CD4-positive, alpha-beta memory T cell (primary cell): Measurements from ENCODE around the gene HAX1. TPM values are rescaled to one million over a fixed set of nuclear protein-coding genes. Genes with fewer than 3 reads are reported as not detected.
"Not testable (repeated sequence)": the region's sequence is repeated elsewhere in the genome, so short reads cannot be mapped to it uniquely, and the experiment has no call there.

Experiments used
- CTCF ChIA-PET: fragments of 350-600 bp; sonication (Branson Sonifier 250); formaldehyde crosslinking; loops from one replicate; lab custom pipeline; 2021; ENCODE audit warnings: inconsistent platforms; ENCODE audit not compliant: partially characterized antibody; lab: Charles Lee
- POLR2A ChIA-PET: fragments of 350-600 bp; sonication (Branson Sonifier 250); formaldehyde crosslinking; loops from one replicate; lab custom pipeline; 2021; ENCODE audit not compliant: partially characterized antibody; lab: Charles Lee
- DNase-seq, 5 donors: peaks; one replicate each; pipeline versions ENCODE4 v3.0.0 to v3.0.0-alpha.2; 2020 to 2022; ENCODE audit warnings: mixed read lengths in 1 of 5
- H3K27ac ChIP-seq: one replicate; pipeline ENCODE4 v1.7.0; 2013; ENCODE audit warnings: low read depth, low read length
- H3K27me3 ChIP-seq: 2 replicates; pipeline ENCODE4 v1.7.0; 2013; ENCODE audit warnings: mild to moderate bottlenecking, low read length, moderate library complexity; ENCODE audit not compliant: insufficient read depth
- H3K36me3 ChIP-seq: 2 replicates; pipeline ENCODE4 v1.7.0; 2013; ENCODE audit warnings: mild to moderate bottlenecking, low read length, moderate library complexity; ENCODE audit not compliant: insufficient read depth
- H3K4me1 ChIP-seq: 2 replicates; pipeline ENCODE4 v1.7.0; 2013; ENCODE audit warnings: mild to moderate bottlenecking, low read length, moderate library complexity; ENCODE audit not compliant: insufficient read depth
- H3K4me3 ChIP-seq, 2 donors: one replicate each; pipeline ENCODE4 v1.7.0; 2013; ENCODE audit warnings: low read length in 2 of 2, mild to moderate bottlenecking in 1 of 2
- H3K9me3 ChIP-seq, 2 donors: one replicate each; pipeline ENCODE4 v1.7.0; 2013; ENCODE audit warnings: low read length in 2 of 2, control low read depth in 1 of 2; ENCODE audit not compliant: control insufficient read depth in 1 of 2
- H3K27ac Mint-ChIP-seq, 7 donors: one replicate each; pipeline ENCODE4 v1.8.0; 2020 to 2021; ENCODE audit warnings: mixed read lengths in 7 of 7, mild to moderate bottlenecking in 6 of 7, inconsistent platforms in 3 of 7, moderate library complexity in 3 of 7
- H3K27me3 Mint-ChIP-seq, 2 donors: one replicate each; pipeline ENCODE4 v1.8.0; 2020 to 2021; ENCODE audit warnings: mixed read lengths in 2 of 2
- H3K36me3 Mint-ChIP-seq, 2 donors: one replicate each; pipeline ENCODE4 v1.8.0; 2020 to 2021; ENCODE audit warnings: mixed read lengths in 2 of 2, inconsistent platforms in 1 of 2, mild to moderate bottlenecking in 1 of 2
- H3K4me1 Mint-ChIP-seq, 4 donors: one replicate each; pipeline ENCODE4 v1.8.0; 2020 to 2021; ENCODE audit warnings: mixed read lengths in 4 of 4, mild to moderate bottlenecking in 1 of 4
- H3K4me3 Mint-ChIP-seq, 8 donors: one replicate each; pipeline ENCODE4 v1.8.0; 2020 to 2021; ENCODE audit warnings: mixed read lengths in 8 of 8, mild to moderate bottlenecking in 7 of 8, moderate library complexity in 6 of 8, inconsistent platforms in 3 of 8
- H3K9me3 Mint-ChIP-seq, 8 donors: one replicate each; pipeline ENCODE4 v1.8.0; 2020 to 2021; ENCODE audit warnings: mixed read lengths in 8 of 8, mild to moderate bottlenecking in 5 of 8, inconsistent platforms in 3 of 8, moderate library complexity in 1 of 8
- intact Hi-C: fragments of 100-400 bp; cut with micrococcal nuclease; formaldehyde crosslinking; loops from one replicate; pipeline ENCODE4 v1.15.1; 2023
- polyA plus RNA-seq, 2 donors: library from polyadenylated mRNA; unstranded; fragments of 300-500 nt; fragmentation: Illumina TruSeq; gene quantifications; one replicate each; pipeline ENCODE4 v1.2.3, GENCODE V29; 2021
- total RNA-seq, 2 experiments: library from RNA; stranded (reverse); gene quantifications; one replicate each; pipeline ENCODE4 v1.2.3, GENCODE V29; 2021

Gene HAX1
- total and polyA plus RNA-seq, 4 experiments from 2014 or later = 110 to 259 (median 144) TPM

DNA sequence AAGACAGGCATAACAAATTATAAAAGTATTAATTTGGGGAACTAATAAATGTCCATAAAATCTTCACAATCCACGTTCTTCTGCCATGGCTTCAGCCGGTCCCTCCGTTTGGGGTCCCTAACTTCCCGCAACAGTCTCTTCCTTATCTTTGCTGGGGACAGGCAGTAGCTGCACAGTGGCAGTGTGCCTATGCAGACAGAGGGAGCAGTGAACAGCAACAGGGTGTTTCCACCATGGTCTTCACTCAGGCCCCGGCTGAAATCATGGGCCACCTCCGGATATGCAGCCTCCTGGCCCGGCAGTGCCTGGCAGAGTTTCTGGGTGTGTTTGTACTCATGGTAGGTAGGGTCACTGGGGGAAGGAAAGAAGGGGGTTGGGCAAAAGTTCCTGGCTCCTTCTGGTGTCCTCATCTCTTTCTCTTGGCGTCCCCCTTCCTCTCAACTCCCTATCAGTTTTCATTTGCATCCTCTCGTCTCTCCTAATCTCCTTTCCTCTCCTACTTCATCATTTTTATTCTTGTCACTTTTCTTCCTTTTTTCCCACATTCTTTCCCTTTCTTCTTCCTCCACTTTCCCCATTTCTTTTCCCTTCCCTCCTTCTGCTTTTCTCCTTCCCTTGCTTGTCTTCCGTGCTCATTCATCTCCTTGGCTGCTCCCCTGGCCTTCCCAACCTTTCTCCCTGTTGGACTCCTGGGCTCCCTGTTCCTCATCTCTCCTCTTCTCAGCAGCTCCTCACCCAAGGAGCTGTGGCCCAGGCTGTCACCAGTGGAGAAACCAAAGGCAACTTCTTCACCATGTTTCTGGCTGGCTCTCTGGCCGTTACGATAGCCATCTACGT is 40.0 kb downstream of the HAX1 start:
- H3K4me3 Mint-ChIP-seq, H3K4me3 ChIP-seq, intact Hi-C loops, H3K36me3 ChIP-seq, H3K27ac ChIP-seq, H3K27me3 Mint-ChIP-seq, H3K27me3 ChIP-seq, H3K9me3 ChIP-seq, H3K27ac Mint-ChIP-seq, POLR2A ChIA-PET, DNase-seq, CTCF ChIA-PET, H3K36me3 Mint-ChIP-seq: not testable (repeated sequence)
- H3K4me1 Mint-ChIP-seq = peaks cover 7 to 11% (median 11%) of the 10 kb centered on the region in 4 donors
- H3K4me1 ChIP-seq = peaks cover 10% of the 10 kb centered on the region
- peaks cover 0 to 12% (median 3%) of the 10 kb centered on the region in 8 donors for H3K9me3 Mint-ChIP-seq

DNA sequence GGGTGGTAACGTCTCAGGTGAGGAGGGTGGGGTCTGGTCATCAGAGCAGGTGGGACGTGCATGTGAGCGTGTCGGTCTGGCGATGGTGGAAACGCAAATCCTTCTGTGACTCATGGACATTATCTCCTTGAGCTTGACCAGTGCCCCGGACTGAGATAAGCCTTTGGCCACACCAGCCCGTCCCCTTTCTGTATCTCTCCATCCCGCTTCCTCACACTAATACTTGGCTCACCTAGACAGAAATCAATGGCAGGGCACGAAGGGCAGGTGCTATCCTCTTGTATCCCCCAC is 40.6 kb downstream of the HAX1 start:
- peak overlapping the region in 1 of 7 donors; percentile 18 for H3K27ac Mint-ChIP-seq

DNA sequence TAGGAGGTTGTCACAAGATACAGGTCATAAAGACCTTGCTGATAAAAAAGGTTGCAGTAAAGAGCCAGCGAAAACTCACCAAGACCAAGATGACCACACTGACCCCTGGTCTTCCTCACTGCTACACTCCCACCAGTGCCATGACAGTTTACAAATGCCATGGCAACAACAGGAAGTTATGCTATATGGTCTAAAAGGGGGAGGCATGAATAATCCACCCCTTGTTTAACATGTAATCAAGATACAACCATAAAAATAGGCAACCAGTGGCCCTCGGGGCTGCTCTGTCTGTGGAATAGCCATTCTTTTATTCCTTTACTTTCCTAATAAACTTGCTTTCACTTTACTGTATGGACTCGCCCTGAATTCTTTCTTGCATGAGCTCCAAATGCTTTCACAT is 41.8 kb downstream of the HAX1 start:
- intact Hi-C loops, H3K27me3 Mint-ChIP-seq, H3K36me3 Mint-ChIP-seq, H3K36me3 ChIP-seq, H3K27ac ChIP-seq, H3K4me1 Mint-ChIP-seq, H3K9me3 ChIP-seq, H3K4me3 ChIP-seq, H3K4me1 ChIP-seq, H3K4me3 Mint-ChIP-seq, DNase-seq, H3K27ac Mint-ChIP-seq, H3K27me3 ChIP-seq: not testable (repeated sequence)
- H3K9me3 Mint-ChIP-seq = peaks cover 0 to 19% (median 5%) of the 10 kb centered on the region in 8 donors
- ChIA-PET POLR2A (interaction anchor here (0.9 kb wide), 1 partner anchor 12 kb away, joined by 3 read pairs; no protein-coding TSS in a partner anchor), CTCF (interaction anchor here (1.5 to 2.4 kb wide), 2 partner anchors 10 to 29 kb away, joined by 5 to 6 read pairs; no protein-coding TSS in a partner anchor)

More for the DNA sequence above, 40.6 kb downstream of the HAX1 start:
- peaks cover 4% of the 10 kb centered on the region for H3K4me1 ChIP-seq
- no peak overlapping the region for H3K4me3 Mint-ChIP-seq
- DNase-seq = no peak
- no peak overlapping the region for H3K27ac ChIP-seq
- H3K9me3 ChIP-seq = no peaks in the 10 kb centered on the region
- H3K27me3 ChIP-seq = no peaks in the 10 kb centered on the region
- H3K36me3 ChIP-seq = no peaks in the 10 kb centered on the region
- H3K4me1 Mint-ChIP-seq = peaks cover 4 to 5% (median 5%) of the 10 kb centered on the region in 4 donors
- no peak overlapping the region for H3K4me3 ChIP-seq
- peaks cover 0 to 17% (median 5%) of the 10 kb centered on the region in 8 donors for H3K9me3 Mint-ChIP-seq
- POLR2A ChIA-PET = no interaction called here
- H3K27me3 Mint-ChIP-seq = no peaks in the 10 kb centered on the region
- CTCF ChIA-PET = no interaction called here
- intact Hi-C loops = no loop called here
- H3K36me3 Mint-ChIP-seq = no peaks in the 10 kb centered on the region

DNA sequence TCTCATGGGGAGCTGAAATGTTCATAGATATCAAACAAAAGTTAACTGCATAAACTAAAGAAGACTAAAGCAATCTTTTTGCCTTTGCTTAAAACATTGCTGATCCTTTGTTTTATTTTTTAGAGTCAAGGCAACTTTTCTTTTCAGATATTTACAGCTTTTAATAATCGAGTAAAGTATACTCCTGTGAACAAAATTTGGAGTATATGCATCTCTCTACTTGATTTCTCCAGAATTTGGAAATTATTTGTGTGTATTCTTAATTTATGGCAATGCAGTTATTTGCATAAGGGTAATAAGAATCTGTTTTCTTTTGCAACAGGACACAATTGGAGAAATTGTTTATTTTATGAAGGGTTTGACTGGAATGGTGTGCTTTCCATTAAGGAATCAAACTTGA is 44.3 kb downstream of the HAX1 start:
- intact Hi-C loops = no loop called here
- no peak for DNase-seq
- Mint-ChIP-seq H3K9me3 (peaks cover 0 to 19% (median 5%) of the 10 kb centered on the region in 8 donors), H3K27ac (no peak overlapping the region), H3K36me3 (no peaks in the 10 kb centered on the region), H3K4me1 (no peaks in the 10 kb centered on the region), H3K4me3 (no peak overlapping the region), H3K27me3 (no peaks in the 10 kb centered on the region)
- H3K4me3 ChIP-seq = no peak overlapping the region
- ChIA-PET CTCF (no interaction called here), POLR2A (interaction anchor here (0.9 kb wide), 1 partner anchor 44 kb away, joined by 3 read pairs; the partner anchor contains the start of gene HAX1)
- no peaks in the 10 kb centered on the region for H3K36me3 ChIP-seq
- no peaks in the 10 kb centered on the region for H3K9me3 ChIP-seq
- no peaks in the 10 kb centered on the region for H3K4me1 ChIP-seq
- H3K27ac ChIP-seq = no peak overlapping the region
- H3K27me3 ChIP-seq = no peaks in the 10 kb centered on the region

DNA sequence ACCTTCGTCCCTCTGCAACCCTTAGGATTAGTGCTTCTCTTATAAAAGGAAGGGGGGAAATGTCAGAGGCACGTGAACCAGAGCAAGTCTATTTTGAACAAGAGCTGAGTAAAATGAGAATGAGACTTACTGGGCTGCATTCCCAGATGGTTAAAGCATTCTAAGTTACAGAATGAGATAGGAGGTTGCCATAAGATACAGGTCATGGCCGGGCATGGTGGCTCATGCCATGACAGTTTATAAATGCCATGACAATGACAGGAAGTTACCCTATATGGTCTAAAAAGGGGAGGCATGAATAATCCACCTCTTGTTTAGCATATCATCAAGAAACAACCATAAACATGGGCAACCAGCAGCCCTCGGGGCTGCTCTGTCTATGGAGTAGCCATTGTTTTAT is 46.0 kb downstream of the HAX1 start:
- H3K27ac Mint-ChIP-seq = no peak overlapping the region
- no peak overlapping the region for H3K4me3 ChIP-seq
- H3K27ac ChIP-seq = no peak overlapping the region
- H3K4me3 Mint-ChIP-seq = no peak overlapping the region
- no peaks in the 10 kb centered on the region for H3K36me3 ChIP-seq
- POLR2A ChIA-PET = interaction anchor here (0.8 kb wide), 1 partner anchor 24 kb away, joined by 5 read pairs; no protein-coding TSS in a partner anchor
- H3K27me3 Mint-ChIP-seq = no peaks in the 10 kb centered on the region
- peaks cover 0 to 19% (median 5%) of the 10 kb centered on the region in 8 donors for H3K9me3 Mint-ChIP-seq
- no peaks in the 10 kb centered on the region for H3K27me3 ChIP-seq
- H3K4me1 ChIP-seq = no peaks in the 10 kb centered on the region
- intact Hi-C loops = no loop called here
- CTCF ChIA-PET = interaction anchor here (0.9 to 1.3 kb wide), 2 partner anchors 10 to 16 kb away, joined by 3 to 4 read pairs; no protein-coding TSS in a partner anchor
- no peaks in the 10 kb centered on the region for H3K36me3 Mint-ChIP-seq
- no peak for DNase-seq
- no peaks in the 10 kb centered on the region for H3K9me3 ChIP-seq
- no peaks in the 10 kb centered on the region for H3K4me1 Mint-ChIP-seq

DNA sequence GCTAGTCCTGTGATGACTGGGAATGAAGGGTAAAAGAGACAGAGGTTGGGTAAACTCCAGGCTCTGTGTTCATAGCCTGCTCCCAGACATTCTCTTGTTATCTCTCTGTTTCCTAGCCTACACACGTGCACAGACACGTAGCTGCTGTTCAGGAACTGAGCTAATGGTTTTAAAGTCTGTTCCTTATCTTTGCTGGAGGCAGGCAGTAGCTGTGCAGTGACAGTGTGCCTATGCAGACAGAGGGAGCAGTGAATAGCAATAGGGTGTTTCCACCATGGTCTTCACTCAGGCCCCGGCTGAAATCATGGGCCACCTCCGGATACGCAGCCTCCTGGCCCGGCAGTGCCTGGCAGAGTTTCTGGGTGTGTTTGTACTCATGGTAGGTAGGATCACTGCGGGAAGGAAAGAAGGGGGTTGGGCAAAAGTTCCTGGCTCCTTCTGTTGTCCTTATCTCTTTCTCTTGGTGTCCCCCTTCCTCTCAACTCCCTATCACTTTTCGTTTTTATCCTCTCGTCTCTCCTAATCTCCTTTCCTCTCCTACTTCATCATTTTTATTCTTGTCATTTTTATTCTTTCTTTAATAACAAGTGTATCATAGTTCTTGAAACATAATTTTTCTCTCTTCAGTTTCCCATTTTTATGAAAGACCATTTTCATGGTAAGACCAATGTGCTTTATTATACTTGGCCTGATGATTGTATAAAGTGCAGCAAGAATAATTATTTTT is 48.6 kb downstream of the HAX1 start, which contains the start of gene AQP10:
Gene AQP10, plus strand, starts transcription at position 212 of the 727 bp plus-strand sequence. Its CDS starts 63 bp downstream, at position 275.
- Mint-ChIP-seq H3K27ac (peak within 1 kb of the TSS in 2 of 7 donors; percentile 5 to 53), H3K4me3 (no peak within 1 kb of the TSS)
- no peak within 1 kb of the TSS for H3K27ac ChIP-seq

DNA sequence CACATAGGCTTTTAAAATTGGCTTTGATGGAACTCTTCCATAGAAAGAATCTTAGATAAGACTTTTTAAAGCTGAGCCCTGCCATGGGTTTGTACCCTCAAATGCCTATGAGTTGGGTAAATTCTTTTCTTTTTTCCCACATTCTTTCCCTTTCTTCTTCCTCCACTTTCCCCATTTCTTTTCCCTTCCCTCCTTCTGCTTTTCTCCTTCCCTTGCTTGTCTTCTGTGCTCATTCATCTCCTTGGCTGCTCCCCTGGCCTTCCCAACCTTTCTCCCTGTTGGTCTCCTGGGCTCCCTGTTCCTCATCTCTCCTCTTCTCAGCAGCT is 49.1 kb downstream of the HAX1 start:
- H3K36me3 Mint-ChIP-seq = not testable (repeated sequence)

More for the DNA sequence above, 48.6 kb downstream of the HAX1 start, which contains the start of gene AQP10:
- Mint-ChIP-seq H3K4me1 (peaks cover 3 to 15% (median 5%) of the 10 kb centered on the region in 4 donors), H3K27me3 (no peaks in the 10 kb centered on the region), H3K36me3 (peaks cover 0 to 8% of the 10 kb centered on the region in 2 donors), H3K9me3 (peaks cover 0 to 19% (median 5%) of the 10 kb centered on the region in 8 donors)
- ChIA-PET POLR2A (interaction anchor here (0.6 to 17.5 kb wide), 2 partner anchors 16 to 23 kb away, joined by 4 to 728 read pairs; no protein-coding TSS in a partner anchor), CTCF (interaction anchor here (1.0 kb wide), 1 partner anchor 14 kb away, joined by 5 read pairs; no protein-coding TSS in a partner anchor)
- H3K4me3 ChIP-seq = no peak within 1 kb of the TSS
- peaks cover 7% of the 10 kb centered on the region for H3K4me1 ChIP-seq
- H3K27me3 ChIP-seq = no peaks in the 10 kb centered on the region
- no peak for DNase-seq
- no peaks in the 10 kb centered on the region for H3K9me3 ChIP-seq
- intact Hi-C loops = loop anchor here (10.0 kb wide), 1 partner anchor 234 kb away; the partner anchor contains the start of gene UBE2Q1
- H3K36me3 ChIP-seq = no peaks in the 10 kb centered on the region

More for the DNA sequence above, 49.1 kb downstream of the HAX1 start:
- H3K4me1 ChIP-seq = peaks cover 11% of the 10 kb centered on the region
- H3K36me3 ChIP-seq, H3K27ac Mint-ChIP-seq, DNase-seq, H3K4me3 Mint-ChIP-seq, H3K27me3 Mint-ChIP-seq, CTCF ChIA-PET, H3K27me3 ChIP-seq, H3K4me3 ChIP-seq, H3K9me3 ChIP-seq, H3K27ac ChIP-seq: not testable (repeated sequence)
- POLR2A ChIA-PET = interaction anchor here (17.5 kb wide), 1 partner anchor 23 kb away, joined by 728 read pairs; no protein-coding TSS in a partner anchor
- intact Hi-C loops = loop anchor here (10.0 kb wide), 1 partner anchor 233 kb away; the partner anchor contains the start of gene UBE2Q1
- Mint-ChIP-seq H3K4me1 (peaks cover 5 to 20% (median 8%) of the 10 kb centered on the region in 4 donors), H3K9me3 (peaks cover 0 to 16% (median 4%) of the 10 kb centered on the region in 8 donors)
